Activated naive CD8-positive, alpha-beta T cell treated with anti-CD3 and anti-CD28 coated beads for 36 hours (primary cell): ENCODE measurements around the gene HIRA. TPM values are rescaled to one million over a fixed set of nuclear protein-coding genes. Genes with fewer than 3 reads are reported as not detected.
"Not testable (repeated sequence)": the region's sequence is repeated elsewhere in the genome, so short reads cannot be mapped to it uniquely, and the experiment has no call there.

Experiments
- DNase-seq: peaks from one replicate; pipeline ENCODE4 v3.0.0; 2021
- H3K27ac Mint-ChIP-seq: one replicate; pipeline ENCODE4 v1.8.0; 2022; ENCODE audit warnings: mild to moderate bottlenecking, moderate library complexity, mixed read lengths
- H3K27me3 Mint-ChIP-seq: one replicate; pipeline ENCODE4 v1.8.0; 2022; ENCODE audit warnings: mild to moderate bottlenecking, mixed read lengths
- H3K36me3 Mint-ChIP-seq: one replicate; pipeline ENCODE4 v1.8.0; 2021; ENCODE audit warnings: mild to moderate bottlenecking, mixed read lengths
- H3K4me1 Mint-ChIP-seq: one replicate; pipeline ENCODE4 v1.8.0; 2021; ENCODE audit warnings: mixed read lengths
- H3K4me3 Mint-ChIP-seq: one replicate; pipeline ENCODE4 v1.8.0; 2022; ENCODE audit warnings: mild to moderate bottlenecking, moderate library complexity, mixed read lengths
- H3K9me3 Mint-ChIP-seq: one replicate; pipeline ENCODE4 v1.8.0; 2022; ENCODE audit warnings: mixed read lengths
- total RNA-seq, 2 experiments: library from RNA; stranded (reverse); gene quantifications; one replicate each; pipeline ENCODE4 v1.2.3, GENCODE V29; 2021

Gene HIRA
- total RNA-seq, 2 experiments from 2014 or later = 42.9 to 47.6 TPM

DNA sequence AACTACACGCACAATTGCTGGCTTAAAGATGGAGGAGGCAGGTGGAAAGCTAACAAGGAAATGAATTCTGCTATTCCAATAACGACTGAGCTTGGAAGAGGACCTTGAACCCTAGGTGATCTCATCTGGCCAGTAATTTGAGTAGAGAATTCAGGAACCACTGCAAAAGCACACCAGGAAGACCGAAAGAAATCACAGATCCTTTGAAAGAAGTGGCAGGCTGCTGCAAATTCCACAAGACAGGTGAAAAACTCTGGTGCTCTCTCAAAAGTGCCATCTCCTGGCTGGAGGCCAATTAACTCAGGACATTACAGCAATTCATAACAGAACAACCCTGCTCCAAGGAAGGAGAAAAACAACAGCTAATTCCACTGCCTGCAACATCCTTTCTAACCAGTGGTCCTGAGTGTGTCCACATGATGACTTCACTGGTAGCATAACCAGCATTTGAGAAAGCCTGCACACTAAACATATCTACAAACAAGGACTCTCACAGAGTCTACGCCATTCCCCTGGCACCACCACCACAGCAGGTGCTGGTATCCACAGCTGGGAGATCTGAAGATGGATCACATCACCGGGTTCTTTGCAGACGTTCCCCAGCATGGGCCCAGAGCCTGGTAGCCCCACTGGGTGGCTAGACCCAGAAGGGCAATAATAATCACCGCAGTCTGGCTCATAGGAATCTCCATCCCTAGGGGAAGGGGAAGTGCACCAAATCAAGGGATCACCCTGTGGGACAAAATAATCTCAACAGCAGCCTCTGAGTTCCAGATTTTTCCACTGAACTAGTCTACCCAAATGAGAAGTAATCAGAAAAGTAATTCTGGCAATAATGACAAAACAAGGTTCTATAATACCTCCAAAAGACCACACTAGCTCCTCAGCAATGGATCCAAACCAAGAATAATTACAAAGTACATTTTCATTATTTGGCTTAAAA, 95.1 kb downstream of the HIRA start:
- Mint-ChIP-seq H3K9me3 (peaks cover 44% of the 10 kb centered on the region), H3K36me3 (peaks cover 94% of the 10 kb centered on the region), H3K27ac (no peak overlapping the region), H3K4me3 (no peak overlapping the region), H3K4me1 (no peaks in the 10 kb centered on the region), H3K27me3 (no peaks in the 10 kb centered on the region)
- DNase-seq = no peak

DNA sequence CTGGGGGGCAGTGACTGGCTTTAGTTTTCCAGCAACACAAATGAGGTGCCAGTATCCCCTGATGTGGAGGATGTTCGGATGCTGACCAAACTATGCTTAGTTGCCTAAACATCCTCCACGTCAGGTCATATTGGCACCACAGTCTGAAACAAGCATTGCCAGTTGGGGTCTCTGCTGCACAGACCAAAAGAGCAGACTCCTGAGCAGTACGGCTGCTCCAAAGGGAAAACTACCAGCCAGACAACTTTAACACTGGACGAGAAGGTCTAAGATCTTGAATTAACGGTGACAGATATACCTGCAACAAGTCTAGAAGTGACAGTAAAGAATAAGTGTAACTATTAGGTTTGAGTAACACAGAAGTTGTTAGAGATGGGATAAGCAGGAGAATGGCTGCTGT, 99.6 kb downstream of the HIRA start:
- Mint-ChIP-seq H3K9me3 (peaks cover 24% of the 10 kb centered on the region), H3K36me3 (peaks cover 86% of the 10 kb centered on the region), H3K27ac (no peak overlapping the region), H3K4me1 (no peaks in the 10 kb centered on the region), H3K4me3 (no peak overlapping the region), H3K27me3 (no peaks in the 10 kb centered on the region)
- no peak for DNase-seq

DNA sequence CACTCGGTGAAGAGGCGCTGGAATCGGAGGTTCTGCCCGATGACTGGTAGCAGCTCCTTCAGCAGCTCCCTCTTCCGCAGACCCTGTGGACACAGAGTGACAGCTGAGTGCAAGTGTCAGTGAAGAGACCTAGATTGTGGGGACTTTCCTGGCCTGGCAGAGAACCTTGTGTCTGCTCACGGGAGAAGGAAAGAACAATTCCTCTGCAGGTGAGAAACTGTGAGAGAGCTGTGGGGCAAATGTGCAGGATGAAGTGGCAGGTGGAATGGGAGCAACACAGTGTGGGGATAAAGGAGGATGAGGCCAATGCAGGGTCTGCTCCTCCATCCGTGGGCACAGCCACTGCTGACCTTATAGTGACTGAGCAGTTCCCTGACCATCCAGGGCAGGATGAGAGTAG, 100.1 kb downstream of the HIRA start:
- H3K27me3 Mint-ChIP-seq = no peaks in the 10 kb centered on the region
- H3K4me1 Mint-ChIP-seq = no peaks in the 10 kb centered on the region
- H3K36me3 Mint-ChIP-seq = peaks cover 81% of the 10 kb centered on the region
- peaks cover 24% of the 10 kb centered on the region for H3K9me3 Mint-ChIP-seq
- H3K4me3 Mint-ChIP-seq = no peak overlapping the region
- no peak for DNase-seq
- no peak overlapping the region for H3K27ac Mint-ChIP-seq

DNA sequence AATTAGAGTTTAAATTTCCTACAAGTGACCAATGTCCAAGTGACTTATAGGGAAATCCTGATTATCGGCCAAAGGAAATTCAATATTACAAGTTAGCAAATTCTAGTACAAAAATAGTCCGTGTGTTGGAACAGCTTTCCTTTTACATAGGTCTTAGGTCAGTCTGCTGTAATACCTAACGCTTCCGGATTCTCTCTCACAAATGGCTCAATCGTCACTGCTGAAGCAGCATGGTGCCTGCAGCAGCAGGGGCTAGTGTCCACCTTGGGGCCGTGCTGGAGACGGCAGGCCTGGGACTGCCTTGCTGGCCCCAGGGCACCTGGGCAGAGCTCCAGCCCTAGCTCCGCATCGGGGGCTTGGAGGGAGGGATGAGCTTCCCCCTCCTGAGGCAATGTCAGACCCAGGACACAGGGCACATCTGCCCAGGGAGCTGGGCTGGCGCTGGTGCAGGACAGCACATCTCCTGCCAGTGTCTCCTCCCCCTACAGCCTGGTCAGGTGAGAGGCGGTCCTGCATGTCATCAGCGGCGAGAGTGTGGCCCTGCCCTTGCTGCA, 100.6 kb downstream of the HIRA start:
- H3K9me3 Mint-ChIP-seq = peaks cover 27% of the 10 kb centered on the region
- no peak overlapping the region for H3K4me3 Mint-ChIP-seq
- no peak for DNase-seq
- no peaks in the 10 kb centered on the region for H3K4me1 Mint-ChIP-seq
- no peaks in the 10 kb centered on the region for H3K27me3 Mint-ChIP-seq
- H3K36me3 Mint-ChIP-seq = peaks cover 76% of the 10 kb centered on the region
- no peak overlapping the region for H3K27ac Mint-ChIP-seq

DNA sequence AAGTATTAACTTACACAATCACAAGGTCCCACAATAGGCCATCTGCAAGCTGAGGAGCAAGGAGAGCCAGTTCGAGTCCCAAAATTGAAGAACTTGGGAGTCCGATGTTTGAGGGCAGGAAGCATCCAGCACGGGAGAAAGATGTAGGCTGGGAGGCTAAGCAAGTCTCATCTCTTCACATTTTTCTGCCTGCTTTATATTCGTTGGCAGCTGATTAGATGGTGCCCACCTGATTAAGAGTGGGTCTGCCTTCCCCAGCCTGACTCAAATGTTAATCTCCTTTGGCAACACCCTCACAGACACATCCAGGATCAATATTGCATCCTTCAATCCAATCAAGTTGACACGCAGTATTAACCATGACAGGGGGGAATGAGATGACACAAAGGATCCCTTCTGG, 101.3 kb downstream of the HIRA start:
- not testable (repeated sequence) for H3K27ac Mint-ChIP-seq, DNase-seq, H3K4me3 Mint-ChIP-seq, H3K27me3 Mint-ChIP-seq, H3K4me1 Mint-ChIP-seq
- Mint-ChIP-seq H3K9me3 (peaks cover 26% of the 10 kb centered on the region), H3K36me3 (peaks cover 68% of the 10 kb centered on the region)

DNA sequence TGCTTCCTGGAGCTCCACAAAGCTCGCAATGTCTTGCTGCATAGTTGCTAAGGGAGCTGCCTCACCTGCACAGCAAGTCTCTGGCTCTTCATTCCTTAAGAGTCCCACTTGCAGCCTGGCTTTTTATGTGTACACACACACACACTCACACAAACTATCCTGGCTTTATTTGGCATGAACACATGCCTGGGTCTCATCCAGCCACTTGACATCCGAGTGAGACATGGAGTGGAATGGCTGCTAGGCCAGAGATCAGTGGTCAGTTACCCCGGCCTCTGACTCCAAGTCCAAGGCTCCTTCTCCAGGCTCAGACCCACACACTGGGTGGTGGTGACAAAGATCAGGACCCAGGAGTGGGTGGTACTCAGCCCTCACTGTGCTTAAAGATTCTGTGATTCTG, 102.1 kb downstream of the HIRA start:
- Mint-ChIP-seq H3K36me3 (peaks cover 63% of the 10 kb centered on the region), H3K4me3 (no peak overlapping the region), H3K27ac (no peak overlapping the region), H3K27me3 (no peaks in the 10 kb centered on the region), H3K9me3 (peaks cover 22% of the 10 kb centered on the region), H3K4me1 (no peaks in the 10 kb centered on the region)
- DNase-seq = no peak

DNA sequence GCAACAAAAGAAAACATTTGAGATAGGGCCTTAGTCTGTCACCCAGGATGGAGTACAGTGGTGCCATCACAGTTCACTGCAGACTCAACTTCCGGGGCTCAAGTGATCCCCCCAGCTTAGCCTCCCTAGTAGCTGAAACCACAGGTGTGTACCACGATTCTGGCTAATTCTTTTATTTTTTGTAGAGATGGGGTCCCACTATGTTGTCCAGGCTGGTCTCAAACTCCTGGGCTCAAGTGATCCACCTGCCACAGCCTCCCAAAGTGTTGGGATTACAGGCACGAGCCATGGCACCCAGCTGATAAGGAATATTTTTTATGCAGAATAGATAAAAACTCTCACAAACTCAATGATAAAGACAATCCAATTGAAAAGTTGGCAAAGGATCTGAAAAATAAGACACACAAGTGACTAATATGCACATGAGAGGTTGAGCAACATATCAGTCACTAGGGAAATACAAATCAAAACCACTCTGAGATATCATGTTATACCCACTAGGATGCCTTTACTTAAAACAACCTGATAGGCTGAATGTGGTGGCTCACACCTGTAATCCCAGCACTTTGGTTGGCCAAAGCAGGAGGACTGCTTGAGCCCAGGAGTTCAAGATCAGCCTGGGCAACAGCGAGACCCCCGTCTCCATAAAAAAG, 106.1 kb downstream of the HIRA start:
- peaks cover 12% of the 10 kb centered on the region for H3K9me3 Mint-ChIP-seq
- no peak overlapping the region for H3K4me3 Mint-ChIP-seq
- no peak overlapping the region for H3K27ac Mint-ChIP-seq
- no peak for DNase-seq
- H3K4me1 Mint-ChIP-seq = no peaks in the 10 kb centered on the region
- peaks cover 28% of the 10 kb centered on the region for H3K36me3 Mint-ChIP-seq
- H3K27me3 Mint-ChIP-seq = no peaks in the 10 kb centered on the region

DNA sequence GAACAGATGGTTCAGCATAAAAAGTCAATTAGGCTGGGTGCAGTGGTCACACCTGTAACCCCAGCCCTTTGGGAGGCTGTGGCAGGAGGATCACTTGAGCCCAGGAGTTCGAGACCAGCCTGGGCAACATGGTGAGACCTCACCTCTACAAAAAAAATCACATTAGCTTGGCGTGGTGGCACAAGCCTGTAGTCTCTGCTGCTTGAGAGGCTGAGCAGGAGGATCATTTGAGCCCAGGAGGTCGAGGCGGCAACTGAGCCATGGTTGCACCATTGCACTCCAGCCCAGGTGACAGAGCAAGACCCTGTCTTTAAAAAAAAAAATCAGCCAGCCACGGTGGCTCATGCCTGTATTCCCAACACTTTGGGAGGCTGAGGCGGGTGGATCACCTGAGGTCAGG, 108.1 kb downstream of the HIRA start:
- not testable (repeated sequence) for H3K4me3 Mint-ChIP-seq, H3K4me1 Mint-ChIP-seq, DNase-seq, H3K27me3 Mint-ChIP-seq, H3K27ac Mint-ChIP-seq
- peaks cover 10% of the 10 kb centered on the region for H3K36me3 Mint-ChIP-seq
- peaks cover 14% of the 10 kb centered on the region for H3K9me3 Mint-ChIP-seq

DNA sequence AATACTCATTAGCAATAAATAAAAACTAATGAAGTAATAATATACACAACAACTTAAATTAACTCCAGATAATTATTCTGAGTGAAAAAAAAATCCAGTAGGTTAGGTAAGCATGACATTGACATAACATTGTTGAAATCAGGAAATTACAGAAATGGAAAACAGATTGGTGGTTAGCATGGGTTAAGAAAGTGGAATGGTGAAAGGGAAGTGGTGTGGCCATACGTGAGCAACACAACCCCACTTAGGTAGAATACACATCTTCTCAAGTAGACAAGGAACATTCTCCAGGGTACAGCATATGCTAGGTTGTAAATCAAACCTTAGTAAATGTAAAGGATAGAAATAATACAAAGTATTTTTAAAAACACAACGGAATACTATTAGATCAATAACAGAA, 109.8 kb downstream of the HIRA start:
- Mint-ChIP-seq H3K4me1 (no peaks in the 10 kb centered on the region), H3K27ac (no peak overlapping the region), H3K27me3 (no peaks in the 10 kb centered on the region)

DNA sequence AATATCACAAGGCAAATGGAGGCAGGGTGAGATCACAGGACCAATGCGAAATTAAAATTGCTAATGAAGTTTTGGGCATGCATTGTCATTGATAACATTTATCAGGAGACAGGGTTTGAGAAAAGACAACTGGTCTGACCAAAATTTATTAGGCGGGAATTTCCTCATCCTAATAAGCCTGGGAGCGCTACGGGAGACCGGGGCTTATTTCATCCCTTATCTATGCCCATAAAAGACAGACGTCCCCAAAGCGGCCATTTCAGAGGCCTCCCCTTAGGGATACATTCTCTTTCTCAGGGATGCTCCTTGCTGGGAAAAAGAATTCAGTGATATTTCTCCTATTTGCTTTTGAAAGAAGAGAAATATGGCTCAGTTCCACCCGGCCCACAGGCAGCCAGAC, 111.4 kb downstream of the HIRA start:
- DNase-seq, H3K36me3 Mint-ChIP-seq, H3K27ac Mint-ChIP-seq, H3K4me1 Mint-ChIP-seq, H3K4me3 Mint-ChIP-seq, H3K27me3 Mint-ChIP-seq: not testable (repeated sequence)
- peaks cover 12% of the 10 kb centered on the region for H3K9me3 Mint-ChIP-seq

More for the DNA sequence above, 109.8 kb downstream of the HIRA start:
- no peak for DNase-seq
- H3K9me3 Mint-ChIP-seq = peaks cover 13% of the 10 kb centered on the region
- no peak overlapping the region for H3K4me3 Mint-ChIP-seq
- H3K36me3 Mint-ChIP-seq = peaks cover 5% of the 10 kb centered on the region

DNA sequence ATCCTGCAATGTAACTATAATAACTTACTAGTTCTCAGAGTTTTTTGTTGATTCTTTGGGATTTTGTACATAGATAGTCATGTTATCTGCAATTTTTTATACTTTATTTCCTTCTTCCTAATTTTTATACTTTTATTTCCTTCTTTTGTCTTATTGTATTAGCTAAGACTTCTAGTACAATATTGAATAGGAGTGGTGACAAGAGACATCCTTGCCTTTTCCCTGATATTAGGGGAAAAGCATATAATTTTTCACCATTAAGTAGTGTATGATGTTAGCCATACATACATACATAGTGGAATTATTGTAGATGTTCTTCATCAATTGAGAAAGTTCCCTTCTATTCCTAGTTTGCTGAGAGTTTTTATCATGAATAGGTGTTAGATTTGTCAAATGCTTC, 112.3 kb downstream of the HIRA start:
- Mint-ChIP-seq H3K27me3 (no peaks in the 10 kb centered on the region), H3K9me3 (peaks cover 13% of the 10 kb centered on the region), H3K4me1 (no peaks in the 10 kb centered on the region), H3K27ac (no peak overlapping the region), H3K36me3 (peaks cover 7% of the 10 kb centered on the region), H3K4me3 (no peak overlapping the region)
- DNase-seq = no peak

DNA sequence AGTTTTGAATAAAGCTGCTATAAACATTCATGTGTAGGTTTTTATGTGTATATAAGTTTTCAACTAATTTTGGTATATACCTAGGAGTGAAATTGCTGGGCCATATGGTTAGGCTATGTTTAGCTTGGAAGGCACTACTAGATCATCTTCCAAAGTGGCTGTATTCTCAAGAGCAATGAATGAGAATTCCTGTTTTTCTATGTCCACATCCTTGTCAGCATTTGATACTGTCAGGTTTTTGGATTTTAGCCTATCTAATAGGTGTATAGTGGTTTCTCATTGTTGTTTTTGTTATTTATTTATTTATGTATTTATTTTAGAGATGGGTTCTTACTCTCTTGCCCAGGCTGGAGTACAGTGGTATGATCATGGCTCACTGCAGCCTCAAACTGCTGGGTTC, 113.7 kb downstream of the HIRA start:
- H3K27ac Mint-ChIP-seq = no peak overlapping the region
- peaks cover 9% of the 10 kb centered on the region for H3K36me3 Mint-ChIP-seq
- no peaks in the 10 kb centered on the region for H3K27me3 Mint-ChIP-seq
- H3K4me3 Mint-ChIP-seq = no peak overlapping the region
- H3K4me1 Mint-ChIP-seq = no peaks in the 10 kb centered on the region
- DNase-seq = no peak
- H3K9me3 Mint-ChIP-seq = peaks cover 15% of the 10 kb centered on the region

DNA sequence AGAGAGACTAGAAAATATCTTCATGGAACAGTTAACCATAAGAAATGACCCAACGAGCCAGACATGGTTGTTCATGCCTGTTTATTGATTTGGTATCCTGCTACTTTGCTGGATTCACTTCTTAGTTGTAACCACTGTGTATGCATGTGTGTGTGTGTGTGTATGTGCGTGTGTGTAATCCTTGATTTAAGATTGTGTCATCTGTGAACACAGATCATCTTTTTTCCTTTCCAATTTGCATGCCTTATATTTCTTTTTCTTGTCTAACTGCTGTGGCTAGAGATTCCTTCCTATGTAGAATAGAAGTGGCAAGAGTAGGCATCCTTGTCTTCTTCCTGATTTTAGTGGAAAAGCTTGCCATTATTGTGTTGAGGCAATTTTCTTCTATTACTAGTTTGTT, 123.7 kb downstream of the HIRA start:
- Mint-ChIP-seq H3K4me1 (no peaks in the 10 kb centered on the region), H3K27me3 (no peaks in the 10 kb centered on the region), H3K9me3 (peaks cover 2% of the 10 kb centered on the region), H3K36me3 (no peaks in the 10 kb centered on the region), H3K4me3 (no peak overlapping the region), H3K27ac (no peak overlapping the region)
- DNase-seq = no peak

DNA sequence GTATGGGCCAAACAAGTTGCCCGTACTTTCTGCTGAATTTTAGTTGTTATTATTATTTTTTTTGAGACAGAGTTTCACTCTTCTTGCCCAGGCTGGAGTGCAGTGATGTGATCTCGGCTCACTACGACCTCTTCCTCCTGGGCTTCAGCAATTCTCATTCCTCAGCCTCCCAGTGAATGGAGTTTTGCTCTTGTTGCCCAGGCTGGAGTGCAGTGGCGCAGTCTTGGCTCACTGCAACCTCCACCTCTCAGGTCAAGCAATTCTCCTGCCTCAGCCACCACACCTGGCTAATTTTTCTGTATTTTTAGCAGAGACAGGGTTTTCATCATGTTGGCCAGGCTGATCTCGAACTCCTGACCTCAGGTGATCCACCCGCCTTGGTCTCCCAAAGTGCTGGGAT, 125.0 kb downstream of the HIRA start:
- H3K27me3 Mint-ChIP-seq, DNase-seq, H3K9me3 Mint-ChIP-seq, H3K36me3 Mint-ChIP-seq, H3K27ac Mint-ChIP-seq, H3K4me3 Mint-ChIP-seq, H3K4me1 Mint-ChIP-seq: not testable (repeated sequence)

DNA sequence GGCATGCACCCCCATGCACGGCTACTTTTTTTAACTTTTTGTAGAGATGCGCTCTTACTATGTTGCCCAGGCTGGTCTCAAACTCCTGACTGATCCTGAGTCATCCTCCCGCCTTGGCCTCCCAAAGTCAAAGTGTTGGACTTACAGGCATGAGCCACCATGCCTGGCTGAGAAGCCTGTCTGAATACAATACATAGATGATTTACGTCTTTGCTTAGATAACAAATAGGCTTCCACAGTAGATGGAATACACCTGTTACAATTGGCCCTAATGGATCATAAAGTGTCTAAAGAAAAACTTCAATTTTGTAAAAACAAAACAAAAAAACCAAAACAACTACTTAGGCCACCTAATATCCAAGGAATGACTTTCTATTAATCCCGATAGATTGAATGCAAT, 127.0 kb downstream of the HIRA start:
- Mint-ChIP-seq H3K4me1 (no peaks in the 10 kb centered on the region), H3K9me3 (no peaks in the 10 kb centered on the region), H3K4me3 (no peak overlapping the region), H3K27ac (no peak overlapping the region), H3K36me3 (no peaks in the 10 kb centered on the region), H3K27me3 (no peaks in the 10 kb centered on the region)
- no peak for DNase-seq
